HG02938 (cell line): ENCODE data around the gene MFSD1.

Experiments
- ATAC-seq: cut with Tn5 transposase; IDR thresholded peaks from one replicate; pipeline ENCODE4 v1.9.1; 2021; ENCODE audit warnings: mild to moderate bottlenecking, moderate library complexity; ENCODE audit not compliant: unreplicated experiment

The MFSD1 gene

DNA sequence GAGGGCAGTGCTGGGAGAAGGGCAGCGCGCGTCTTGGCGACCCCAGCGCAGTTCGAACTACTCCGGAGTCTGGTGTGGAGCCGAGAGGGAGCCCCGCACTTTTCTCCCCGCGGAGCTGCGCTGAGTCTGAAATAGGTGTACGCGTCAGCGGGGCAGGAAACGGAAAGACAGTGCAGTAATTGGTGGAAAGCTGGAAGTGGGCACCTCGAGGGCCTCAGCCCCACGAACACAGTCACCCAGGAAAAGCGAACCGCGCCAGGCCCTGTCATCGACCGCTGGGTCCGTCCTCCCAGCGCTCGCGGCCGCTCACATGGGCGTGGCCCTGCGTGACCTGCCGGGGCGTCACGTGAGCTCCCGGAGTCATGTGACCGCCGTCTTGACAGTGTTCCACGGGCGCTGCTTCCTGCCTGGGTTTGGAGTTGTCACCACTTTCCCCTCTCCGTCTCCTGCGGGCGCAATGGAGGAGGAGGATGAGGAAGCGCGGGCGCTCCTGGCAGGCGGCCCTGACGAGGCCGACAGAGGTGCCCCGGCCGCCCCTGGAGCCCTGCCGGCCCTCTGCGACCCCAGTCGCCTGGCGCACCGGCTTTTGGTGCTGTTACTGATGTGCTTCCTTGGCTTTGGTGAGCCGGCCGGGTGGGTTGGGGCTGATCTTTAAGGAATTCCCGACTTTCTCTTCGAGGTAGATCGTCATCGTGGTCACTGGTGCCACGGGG, at the start of gene MFSD1:
Gene MFSD1, plus strand, starts transcription at position 359 of the 713 bp plus-strand sequence. Its CDS starts 99 bp downstream, at position 458.
- peak; percentile 95 for ATAC-seq

GRCh38 chr3:158753854-158754253, 48.0 kb upstream of the MFSD1 start:
- ATAC-seq: no peak

DNA sequence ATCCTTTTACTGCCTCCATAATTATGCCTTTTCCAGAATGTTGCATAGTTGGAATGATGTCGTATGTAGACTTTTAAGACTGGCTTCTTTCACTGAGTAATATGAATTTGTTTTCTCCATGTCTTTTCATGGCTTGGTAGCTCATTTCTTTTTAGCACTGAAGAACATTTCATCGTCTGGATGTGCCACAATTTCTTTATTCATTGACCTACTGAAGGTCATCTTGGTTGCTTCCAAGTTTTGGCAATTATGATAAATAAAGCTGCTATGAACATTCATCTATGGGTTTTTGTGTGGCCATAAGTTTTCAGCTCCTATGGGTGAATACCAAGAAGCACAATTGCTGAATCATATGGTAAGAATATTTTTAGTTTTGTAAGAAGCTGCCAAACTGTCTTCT, 46.4 kb upstream of the MFSD1 start:
- ATAC-seq: no peak

DNA sequence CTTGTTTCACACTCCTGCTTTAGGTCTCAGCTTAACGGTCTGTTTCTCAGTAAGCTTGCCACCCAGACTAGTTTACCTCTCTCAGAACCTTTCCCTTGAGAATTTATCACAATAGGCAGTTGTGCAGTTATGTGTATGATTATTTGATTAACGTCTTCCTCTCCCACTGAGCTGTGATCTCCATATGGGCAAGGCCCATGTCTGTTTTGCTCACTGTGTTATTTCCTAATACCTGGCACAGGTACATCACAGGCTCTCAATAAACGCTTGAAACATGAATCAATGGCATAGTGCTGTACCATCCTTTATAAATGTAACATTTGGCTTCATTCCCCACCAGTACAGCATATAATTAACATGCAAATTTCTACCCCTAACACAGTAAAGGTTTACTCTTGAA, 40.5 kb upstream of the MFSD1 start:
- ATAC-seq: no peak

DNA sequence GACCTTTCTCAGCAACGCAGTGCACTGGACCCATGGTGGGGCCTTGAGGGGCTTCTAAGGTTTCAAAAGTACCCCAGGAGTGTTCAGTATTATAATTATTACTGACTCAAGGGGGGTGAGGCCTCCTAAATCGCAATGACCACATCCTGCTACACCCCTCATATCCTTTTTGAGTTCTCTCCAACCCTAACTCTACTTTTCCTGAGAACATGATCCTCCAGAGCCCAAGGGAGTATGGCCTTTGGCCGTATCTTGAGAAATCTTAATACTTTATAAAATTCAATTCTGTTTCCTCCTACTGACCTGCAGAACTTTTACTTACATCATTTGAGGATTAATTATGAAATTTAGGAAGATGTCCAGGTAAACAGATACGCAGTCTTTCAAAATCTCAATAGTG, 39.2 kb upstream of the MFSD1 start:
- no peak for ATAC-seq

DNA sequence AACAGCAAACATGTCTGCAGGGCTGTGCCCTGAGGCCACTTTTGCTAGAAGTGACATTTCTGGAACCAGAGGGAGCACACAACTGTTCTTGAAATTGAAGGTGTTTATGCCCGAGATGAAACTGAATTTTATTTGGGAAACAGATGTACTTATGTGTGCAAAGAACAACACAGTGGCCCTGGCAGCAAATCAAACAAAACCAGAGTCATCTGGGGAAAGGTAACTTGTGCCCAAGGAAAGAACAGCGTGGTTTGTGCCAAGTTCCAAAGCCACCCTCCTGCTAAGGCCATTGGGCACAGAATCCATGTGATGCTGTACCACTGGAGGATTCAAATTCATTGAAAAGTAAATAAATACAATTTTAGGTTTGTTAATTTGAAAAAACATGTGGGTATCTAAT, 38.4 kb upstream of the MFSD1 start:
- no peak for ATAC-seq

- no peak for ATAC-seq
Observed at GRCh38 chr3:158765518-158766205, 36.2 kb upstream of the MFSD1 start.

DNA sequence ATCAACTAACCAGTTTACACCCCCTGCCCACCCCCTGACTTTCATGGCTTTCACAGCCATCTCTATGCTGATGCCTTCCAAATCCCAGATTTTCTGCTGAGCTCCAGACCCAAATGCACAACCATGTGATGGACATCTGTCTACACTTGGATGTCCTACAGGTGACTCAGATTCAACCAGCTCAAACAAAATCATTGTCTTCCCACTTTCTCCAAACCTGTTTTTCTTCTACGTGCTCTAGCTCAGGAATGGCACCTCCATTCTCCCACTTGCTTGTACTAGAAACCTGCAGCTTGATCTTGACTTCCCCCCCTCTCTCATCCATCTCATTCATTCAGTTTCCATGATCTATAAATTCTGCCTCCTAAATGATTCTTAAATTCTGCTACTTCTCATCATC, 35.5 kb upstream of the MFSD1 start:
- no peak for ATAC-seq

- no peak for ATAC-seq
Observed at GRCh38 chr3:158768361-158768787, 33.5 kb upstream of the MFSD1 start.

GRCh38 chr3:158768881-158769543, 32.8 kb upstream of the MFSD1 start:
- ATAC-seq: no peak

GRCh38 chr3:158769549-158769948, 32.3 kb upstream of the MFSD1 start:
- no peak for ATAC-seq

DNA sequence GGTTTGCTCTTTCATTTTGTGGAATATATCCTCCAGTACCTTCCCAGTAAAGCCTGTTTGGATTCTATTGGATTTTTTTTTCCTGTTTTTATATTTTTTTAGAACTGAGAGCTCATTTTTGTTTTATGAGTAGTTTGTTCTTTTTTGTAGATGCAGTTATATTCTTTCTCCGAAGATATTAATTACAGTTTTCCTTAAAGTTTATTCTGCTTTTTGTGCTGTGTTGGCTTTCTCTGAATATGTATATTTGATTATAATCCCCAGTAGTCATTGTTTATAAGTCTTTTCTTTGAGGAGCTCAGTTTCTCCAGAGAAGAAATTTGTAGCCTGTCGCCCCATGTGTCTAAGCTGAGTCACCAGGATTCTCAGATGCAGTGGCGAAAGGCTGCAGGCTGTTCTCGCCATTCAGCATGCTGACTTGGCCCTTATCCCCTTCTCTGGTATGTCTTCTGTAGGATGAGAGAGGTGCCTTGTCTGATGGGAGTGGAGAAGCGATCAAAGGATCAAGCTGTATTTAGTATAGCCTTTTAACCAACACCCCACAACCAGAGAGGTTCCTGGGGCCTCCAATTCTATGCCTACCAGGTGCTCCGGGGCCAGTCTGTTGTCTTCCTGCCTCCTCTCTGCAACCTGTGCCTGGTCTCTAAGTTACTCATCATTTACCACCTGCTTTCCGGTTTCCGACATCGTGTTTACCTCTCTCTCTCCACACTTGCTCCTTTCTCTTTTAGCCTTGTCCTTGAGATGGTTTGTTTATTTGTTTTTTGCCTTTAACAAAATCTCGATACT, 31.7 kb upstream of the MFSD1 start:
- ATAC-seq: no peak

GRCh38 chr3:158770741-158771350, 31.0 kb upstream of the MFSD1 start:
- no peak for ATAC-seq

DNA sequence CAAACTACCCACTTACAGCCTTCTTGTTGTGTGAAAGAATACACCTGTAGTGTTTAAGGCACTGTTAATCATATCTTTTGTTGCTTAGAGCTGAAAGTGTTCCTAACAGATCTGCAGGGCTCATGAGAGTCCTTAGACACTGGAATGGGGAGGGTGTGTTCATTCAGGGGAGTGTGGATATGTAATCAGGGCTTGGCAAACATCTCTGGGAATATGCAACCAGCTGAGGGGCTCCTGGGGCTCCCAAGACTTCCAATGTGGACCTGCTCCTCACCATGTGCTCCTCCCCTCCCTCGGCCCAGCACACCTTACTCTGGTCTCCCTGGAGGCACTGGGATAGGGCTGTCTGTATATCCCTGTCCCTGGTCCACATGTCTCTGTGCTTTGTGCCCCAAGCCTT, 30.3 kb upstream of the MFSD1 start:
- ATAC-seq: no peak

DNA sequence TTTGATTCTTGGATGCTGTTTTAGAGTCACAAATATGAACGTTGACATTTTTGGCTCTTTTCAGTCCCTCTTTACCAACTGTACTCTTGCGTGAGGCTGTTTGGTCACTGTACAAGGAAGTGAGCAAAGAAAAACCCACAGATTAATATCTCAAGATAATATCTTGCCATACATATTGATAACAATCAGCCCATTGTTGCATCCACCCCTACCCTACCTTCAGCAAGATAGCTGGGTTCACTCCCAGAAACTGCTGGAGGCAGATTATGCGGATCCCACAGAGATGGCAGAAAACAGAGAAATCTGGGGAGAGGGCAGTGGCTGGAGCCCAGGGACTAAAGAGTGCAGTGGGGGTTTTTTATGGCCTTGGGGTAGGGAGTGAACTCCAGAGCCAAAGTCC, 29.9 kb upstream of the MFSD1 start:
- no peak for ATAC-seq

- ATAC-seq: no peak
Observed at GRCh38 chr3:158773166-158773565, 28.7 kb upstream of the MFSD1 start.

DNA sequence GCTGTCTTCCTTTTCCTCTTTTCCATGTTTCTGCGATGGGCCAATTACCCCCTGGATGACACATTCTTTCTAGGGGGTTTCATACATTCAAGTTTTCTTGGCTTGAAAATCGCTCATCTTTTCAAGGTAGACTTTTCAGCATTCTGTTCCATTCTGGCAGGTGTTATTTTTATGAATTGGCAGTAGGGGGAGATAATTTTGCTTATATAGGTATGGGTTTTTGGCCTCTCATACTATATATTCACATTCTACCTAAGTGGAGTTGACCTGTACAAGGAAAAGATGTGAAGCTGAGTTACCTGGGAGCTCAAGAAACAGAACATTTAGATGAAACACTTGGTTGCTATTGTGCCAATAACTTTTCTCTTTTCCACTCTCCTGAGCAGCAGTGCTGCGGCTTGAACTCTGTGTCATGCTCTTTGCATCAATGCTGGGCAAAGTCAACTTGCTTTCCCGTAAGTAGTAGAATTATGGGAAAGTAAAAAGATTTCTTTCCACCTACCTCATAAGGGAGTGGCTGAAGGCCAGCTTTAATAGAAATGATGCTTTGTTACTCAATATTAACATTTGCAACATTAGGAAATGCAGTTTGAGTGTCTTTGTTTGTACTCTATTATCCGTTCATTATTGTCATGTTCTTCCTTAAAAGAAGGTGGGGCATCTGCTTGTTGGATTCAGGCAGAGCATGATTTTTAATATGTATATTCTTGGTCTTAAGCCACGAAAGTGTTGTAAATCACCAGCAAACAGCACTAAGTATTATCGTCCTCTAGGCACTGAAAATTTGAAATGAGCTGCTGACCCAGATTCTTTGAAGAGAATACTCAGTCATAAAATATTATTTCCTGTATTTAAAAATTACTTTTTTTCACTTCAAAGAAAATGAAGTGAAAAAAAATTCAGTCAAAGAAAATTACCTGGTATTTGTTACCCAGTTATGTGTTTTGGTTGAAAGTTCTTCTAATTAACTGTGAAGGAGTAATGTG, 27.7 kb upstream of the MFSD1 start:
- no peak for ATAC-seq

DNA sequence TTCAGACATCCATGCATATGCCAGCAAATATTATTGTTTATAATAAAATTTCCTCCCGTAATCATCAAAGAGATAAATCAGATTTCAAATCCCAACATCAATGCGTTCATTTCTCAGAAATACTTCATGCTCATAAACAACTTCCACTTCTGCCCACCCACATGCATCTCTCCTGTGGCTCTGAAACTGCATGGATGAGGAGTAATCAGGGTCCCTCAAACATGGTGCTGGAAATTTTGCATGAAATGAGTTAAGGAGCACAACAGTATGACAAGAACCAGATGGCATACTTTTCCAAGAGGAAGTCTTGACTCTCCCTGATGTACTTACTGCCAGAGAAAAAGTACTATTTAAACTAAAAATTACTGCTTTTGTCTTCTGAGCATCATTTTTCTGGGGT, 26.9 kb upstream of the MFSD1 start:
- ATAC-seq: no peak
